DMS153 treated with DMSO at 0.1 percent for 48 hours (cell line): ENCODE data around the gene ILF3.
"Not testable (repeated sequence)": the region's sequence is repeated elsewhere in the genome, so short reads cannot be mapped to it uniquely, and the experiment has no call there.

Experiments
- DNase-seq: peaks from one replicate; lab custom pipeline; 2025; ENCODE audit not compliant: unreplicated experiment; lab: John Stamatoyannopoulos, UW

ILF3 gene

GRCh38 chr19:10642473-10643171 is 11.5 kb upstream of the ILF3 start:
- no peak for DNase-seq

- no peak for DNase-seq
These were observed 10.8 kb upstream of the ILF3 start for GRCh38 chr19:10643172-10643967.

GRCh38 chr19:10643968-10644259 is 10.2 kb upstream of the ILF3 start:
- no peak for DNase-seq

DNA sequence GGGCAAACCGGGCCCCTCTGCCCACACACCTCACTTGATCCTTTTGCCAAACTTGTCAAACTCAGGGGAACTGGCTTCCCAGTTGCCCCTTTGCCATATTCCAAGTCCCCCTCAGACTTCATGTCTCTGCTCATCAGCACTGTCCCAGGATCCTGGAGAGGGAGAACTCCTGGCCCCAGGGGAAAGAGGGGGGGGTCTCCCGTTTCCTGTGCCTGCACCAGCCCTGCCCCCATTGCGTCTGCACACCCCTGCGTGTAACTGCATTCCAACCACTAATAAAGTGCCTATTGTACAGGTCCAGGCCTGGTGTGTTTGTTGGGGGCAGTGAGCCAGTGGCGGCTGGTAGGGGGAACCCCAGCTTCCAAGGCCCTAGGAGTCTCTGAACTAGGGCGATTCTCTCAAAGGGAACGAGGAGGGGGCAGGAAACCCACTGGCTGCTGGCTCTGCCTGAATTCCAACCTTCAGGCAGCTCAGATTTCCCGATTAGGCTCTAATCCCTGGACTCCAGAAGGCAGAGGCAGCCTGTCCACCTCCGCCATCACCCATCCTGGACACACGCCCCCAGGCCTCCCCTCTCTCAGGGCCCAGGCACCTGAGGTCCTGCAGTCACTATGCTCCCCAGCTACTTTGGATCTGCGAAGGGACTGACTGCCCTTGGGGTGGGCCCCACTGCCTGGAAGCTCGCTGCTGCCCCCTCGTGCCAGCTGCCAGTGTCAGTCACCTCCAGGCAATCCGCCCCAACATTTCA is 9.7 kb upstream of the ILF3 start:
- DNase-seq: peak; percentile 70

DNA sequence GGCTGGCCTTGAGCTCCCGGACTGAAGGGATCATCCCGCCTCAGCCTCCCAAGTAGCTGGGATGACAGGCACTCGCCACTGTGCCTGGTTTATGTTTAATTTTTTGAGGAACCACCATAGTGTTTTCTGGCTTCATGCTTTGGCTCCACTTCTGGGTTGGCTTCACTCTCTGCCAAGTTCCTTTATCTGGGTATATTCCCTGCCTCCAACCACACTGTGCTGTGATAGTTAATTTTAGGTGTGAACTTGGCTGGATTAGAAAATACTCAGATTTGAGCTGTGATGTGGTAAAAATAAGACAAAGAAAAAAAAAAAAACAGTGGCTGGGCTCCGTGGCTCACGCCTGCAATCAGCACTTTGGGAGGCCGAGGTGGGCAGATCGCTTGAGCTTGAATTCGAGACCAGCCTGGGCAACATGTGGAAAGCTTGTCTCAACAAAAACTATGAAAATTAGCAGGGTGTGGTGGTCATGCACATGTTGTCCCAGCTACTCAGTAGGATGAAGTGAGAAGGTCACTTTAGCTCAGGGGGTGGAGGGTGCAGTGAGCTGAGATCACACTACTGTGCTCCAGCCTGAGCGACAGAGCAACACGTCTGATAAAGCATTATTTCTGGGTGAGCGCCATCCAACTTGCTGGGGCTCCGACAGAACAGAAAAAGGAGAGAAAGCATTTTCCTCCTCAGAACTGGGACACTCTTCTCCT is 7.5 kb upstream of the ILF3 start:
- no peak for DNase-seq

- DNase-seq: no peak
These were observed 5.8 kb upstream of the ILF3 start for GRCh38 chr19:10648360-10648759.

- no peak for DNase-seq
These were observed 2.3 kb upstream of the ILF3 start for GRCh38 chr19:10651851-10652250.

- no peak for DNase-seq
These were observed 739 bp upstream of the ILF3 start for GRCh38 chr19:10653482-10653731.

DNA sequence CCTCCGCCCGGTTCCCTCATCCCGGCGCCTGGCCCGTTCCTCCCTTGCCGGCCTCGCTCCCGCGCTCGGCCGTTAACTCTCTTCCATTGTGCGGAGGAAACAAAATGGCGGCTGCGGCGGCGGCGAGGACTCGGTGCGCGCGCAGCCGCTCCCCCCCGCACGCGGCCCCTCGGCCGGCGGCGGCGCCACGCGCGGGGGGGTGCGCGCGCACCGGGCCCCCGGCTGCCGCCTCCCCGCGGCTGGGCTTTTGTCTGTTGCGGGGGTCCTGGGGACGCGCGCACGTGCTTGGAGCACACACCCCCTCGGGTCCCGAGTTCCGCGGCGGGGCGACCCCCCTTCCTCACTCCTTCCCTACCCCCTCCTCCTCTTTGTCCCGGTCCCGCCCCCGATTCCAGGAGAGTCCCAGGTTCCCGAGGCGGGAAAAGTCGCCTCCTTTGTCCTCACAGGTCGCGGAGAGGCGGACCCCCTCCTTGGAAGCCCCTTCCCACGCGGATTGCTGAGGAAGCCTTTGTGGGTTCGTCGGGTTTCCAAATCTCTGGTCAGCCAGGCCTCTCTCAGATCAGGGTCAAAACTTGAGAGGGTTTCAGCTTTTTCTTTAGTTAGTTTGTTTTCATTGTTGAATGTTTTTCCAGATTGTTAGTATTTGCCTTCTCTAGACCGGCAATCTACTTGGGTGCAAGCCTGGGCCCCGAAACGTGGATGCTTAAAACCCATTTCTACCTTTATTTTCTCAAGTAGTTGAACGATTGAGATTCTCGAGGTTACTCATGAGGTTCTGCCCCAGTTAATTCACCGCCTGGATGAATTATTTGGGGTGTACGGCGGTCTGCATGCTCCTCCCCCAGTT is 687 bp downstream of the ILF3 start:
- DNase-seq: no peak

DNA sequence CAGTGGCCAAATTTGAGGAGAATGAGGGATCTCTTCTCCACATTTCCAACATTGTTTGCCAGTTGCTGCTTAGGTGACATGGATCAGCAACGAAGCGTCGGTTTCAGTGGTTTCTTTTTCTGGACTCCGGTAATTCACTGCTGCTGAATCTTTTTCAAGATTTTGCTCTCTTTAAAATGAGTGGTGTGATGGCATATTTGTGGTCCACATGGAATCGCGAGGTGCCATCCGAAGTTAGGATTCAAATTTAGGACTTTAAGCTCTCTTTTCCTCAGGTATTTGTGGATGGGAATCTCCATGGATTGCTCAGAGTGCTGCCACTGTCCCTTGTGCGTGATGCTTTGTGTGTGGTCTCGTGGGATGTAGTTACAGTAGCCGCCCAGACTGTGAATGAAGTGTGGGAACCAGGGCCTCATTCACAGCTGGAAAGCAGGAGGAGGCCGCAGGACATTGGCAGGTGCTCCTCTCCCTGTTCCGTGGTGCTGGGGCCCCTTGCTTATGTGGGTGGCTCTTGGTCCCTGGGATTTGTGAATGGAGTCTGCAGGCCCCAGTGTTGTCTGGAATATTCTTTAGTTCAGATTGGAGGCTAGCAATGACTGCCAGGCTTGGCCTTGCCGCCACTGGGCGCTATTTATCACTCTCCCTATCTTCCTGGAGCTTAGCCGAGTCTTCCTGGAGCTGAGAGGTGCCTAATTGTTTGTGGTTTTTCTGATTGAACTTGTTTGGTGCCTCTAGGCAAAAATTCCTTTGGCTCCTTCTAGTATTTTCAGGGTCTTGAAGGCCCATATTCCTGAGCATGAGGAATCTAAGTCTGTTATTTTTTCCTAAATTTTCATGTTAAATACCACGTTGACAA is 1.5 kb downstream of the ILF3 start:
- DNase-seq: no peak

DNA sequence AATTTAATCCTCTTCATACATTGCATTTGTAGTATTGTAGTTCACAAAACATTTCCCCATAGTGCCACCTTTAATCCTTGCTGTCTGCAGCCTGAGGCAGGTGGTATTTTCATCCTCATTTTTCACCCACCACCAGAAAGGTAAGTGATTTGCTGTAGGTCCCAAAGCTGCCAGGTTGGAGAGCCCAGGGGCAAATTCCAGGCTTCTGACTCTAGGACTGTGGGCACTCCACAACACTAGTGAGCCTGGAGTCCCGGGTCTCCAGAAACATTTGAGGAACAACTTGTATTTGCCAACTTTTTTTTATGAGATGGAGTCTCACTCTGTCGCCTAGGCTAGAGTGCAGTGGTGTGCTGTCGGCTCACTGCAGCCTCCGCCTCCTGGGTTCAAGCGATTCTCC is 6.2 kb downstream of the ILF3 start:
- no peak for DNase-seq

DNA sequence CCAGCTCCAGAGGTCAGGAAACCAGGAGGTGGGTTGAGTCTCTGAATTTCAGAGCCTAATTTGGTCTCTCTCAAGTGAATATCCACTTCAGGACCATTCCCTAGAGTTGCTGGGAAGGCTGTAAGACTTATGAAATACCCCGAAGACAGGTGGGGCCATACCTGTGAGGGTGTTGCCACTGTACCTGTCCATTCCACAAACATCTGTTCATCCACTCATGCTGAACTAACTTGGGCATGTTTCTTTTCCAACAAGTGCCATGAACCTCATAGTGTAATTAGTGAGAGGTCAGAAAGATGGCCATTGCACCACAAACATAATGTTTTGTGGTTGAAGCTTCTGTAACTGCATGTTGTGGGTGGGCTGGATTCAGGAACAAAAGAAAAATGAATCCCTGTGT is 7.8 kb downstream of the ILF3 start:
- no peak for DNase-seq

DNA sequence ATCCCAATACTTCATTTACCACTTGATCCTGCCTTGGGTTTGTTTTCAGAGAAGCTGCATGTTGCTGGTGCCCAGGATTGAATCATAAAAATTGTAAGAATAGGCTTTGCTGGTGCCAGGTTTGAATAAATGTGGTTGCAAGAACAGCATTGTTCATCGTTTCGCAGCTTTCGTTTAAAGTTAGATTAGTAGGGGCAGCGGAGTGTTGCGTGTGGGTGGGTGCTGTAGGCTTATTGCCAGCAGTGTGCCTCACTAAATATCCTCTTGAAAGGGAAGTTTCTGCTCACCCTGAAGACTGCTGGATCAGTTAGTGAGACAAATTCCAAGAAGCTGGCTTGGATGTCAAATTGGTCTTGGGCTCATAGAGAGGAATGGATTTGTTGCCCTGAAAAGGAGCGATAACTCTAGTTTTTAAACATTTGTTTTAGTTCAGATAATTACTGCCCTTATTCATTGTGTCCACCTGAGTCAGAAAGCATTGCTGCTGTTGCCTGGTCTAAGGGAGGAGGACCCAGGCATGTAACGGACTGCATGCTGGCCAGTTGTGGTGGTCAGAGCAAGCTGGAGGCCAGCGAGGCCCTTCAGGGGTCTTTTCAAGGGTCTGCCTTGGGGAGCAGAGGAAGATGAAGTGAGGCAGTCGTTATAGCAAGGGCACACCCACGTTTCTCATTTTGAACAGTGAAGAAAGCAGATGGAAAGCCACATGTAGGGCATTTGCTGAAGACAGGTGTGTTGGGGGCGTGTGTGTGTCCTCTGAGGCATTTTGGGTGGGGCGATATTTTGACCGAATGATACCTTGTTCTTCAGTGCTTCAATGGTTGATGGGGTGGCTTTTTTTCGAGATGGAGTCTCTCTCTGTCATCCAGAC is 8.5 kb downstream of the ILF3 start:
- no peak for DNase-seq

DNA sequence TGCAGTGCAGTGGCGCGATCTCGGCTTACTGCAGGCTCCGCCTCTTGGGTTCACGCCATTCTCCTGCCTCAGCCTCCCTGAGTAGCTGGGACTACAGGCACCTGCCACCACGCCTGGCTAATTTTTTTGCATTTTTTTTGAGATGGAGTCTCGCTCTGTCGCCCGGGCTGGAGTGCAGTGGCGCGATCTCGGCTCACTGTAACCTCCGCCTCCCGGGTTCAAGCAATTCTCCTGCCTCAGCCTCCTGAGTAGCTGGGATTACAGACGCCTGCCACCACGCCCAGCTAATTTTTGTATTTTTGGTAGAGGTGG is 9.1 kb downstream of the ILF3 start:
- not testable (repeated sequence) for DNase-seq

DNA sequence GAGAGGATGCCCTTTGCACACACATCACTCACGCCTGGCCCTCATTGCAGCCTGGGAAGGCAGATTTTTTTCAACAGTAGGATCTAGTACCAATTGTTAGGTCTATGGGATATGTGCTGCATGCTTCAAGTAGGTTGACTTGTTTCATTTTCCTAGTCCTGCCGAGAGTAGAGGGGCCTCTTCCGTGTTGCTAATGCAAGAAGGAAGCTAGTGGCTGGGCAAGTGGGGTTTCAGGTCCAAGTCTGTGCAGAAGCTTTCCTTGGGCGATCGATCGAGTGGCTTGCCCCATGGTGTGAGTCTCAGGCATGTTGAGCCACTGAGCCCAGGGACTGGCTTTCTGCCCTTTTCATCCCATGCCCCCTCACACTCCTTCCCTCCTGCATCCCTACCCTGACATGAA is 13.7 kb downstream of the ILF3 start:
- no peak for DNase-seq

DNA sequence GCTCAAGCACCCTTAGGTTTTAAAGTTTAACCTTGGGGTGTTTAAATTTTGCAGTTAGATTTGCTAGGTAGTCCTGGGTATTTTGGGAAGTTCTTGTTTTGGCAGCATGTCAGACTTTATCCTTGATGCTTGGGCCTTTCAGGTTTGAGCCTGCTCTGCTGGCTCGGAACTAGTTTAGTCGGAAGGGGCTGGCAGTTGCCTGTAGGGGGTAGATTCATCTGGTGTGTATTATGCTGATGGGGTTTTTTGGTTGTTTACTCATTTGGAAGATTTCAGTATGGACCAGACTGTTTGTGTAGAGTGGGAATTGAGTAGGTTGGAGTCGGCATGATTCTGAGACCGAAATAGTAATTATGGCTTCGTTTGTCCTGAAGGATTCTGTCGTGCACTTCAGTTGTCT is 15.1 kb downstream of the ILF3 start:
- no peak for DNase-seq

DNA sequence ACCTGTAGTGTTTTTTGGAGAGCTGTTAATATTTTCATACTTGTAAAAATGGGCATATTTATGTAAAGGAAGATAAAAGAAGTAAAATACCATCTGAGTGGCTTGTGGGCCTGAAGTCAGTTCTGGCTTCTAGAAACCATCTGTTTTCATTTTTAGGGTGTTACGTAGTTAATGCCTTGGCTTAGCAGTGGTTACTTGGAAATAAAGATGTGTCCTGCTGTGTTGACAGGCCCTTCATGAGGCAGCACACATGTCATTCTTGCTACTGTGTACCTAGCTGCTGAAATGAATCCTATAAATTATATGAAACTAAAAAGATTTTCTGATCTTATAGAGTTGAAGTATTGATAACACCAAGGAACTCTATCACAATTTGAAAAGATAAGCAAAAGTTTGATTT is 16.0 kb downstream of the ILF3 start:
- no peak for DNase-seq

DNA sequence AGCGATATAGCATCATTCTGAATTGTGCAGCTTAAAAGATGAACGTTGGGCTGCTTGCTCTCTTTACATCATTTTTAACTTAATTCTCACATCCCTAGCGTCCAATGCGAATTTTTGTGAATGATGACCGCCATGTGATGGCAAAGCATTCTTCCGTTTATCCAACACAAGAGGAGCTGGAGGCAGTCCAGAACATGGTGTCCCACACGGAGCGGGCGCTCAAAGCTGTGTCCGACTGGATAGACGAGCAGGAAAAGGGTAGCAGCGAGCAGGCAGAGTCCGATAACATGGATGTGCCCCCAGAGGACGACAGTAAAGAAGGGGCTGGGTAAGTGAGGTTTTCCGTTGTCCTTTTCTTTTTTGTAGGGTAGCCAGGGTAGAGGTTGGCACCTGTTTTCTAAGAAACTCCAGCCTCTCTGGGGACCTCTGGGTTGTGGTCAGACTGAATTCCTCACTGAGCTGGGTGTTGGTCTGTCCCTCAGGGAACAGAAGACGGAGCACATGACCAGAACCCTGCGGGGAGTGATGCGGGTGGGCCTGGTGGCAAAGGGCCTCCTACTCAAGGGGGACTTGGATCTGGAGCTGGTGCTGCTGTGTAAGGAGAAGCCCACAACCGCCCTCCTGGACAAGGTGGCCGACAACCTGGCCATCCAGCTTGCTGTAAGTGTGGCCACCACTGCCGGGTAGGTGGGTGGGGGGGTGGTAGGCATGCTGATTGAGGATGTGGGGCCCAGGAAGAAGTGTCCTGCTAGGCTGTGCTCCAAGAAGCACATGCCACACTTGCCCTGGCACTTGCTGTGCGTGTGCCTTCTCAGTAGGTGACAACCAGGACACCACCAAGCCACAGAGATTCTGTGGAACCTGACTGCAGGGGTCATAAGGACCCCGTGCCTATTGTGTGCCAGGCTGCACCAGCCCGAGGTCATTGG is 17.0 kb downstream of the ILF3 start:
- no peak for DNase-seq
